Measurements from ENCODE around the gene OAS1.

The OAS1 gene

DNA sequence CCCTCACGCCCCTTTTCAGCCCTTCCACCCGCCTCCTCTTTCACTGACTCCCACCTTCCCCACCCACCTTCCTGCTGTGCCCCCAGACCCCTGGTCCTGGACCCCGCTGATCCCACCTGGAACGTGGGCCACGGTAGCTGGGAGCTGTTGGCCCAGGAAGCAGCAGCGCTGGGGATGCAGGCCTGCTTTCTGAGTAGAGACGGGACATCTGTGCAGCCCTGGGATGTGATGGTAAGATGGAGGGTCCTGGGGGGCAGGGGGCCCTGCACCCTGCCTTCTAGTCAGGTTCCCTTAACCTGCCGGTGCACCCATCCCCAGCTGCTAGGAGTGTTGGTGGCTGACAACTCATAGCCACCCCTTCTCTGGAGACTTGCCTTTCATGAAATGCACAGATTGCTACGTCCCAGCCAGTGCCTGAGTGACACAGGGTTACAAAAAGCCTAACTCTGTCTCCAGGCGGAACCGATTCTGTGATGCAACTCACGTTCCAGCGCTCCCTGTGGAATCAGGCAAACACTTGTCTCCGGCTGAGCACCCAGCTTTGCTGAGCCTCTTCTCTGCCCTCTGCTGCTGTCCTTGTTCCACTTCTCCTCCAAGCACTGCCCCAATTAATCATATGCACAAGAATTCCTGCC is 56.6 kb downstream of the OAS1 start:
- no peak for DNase-seq (ENCODE audit: low read depth)
- TF ChIP-seq, protein P1, sequence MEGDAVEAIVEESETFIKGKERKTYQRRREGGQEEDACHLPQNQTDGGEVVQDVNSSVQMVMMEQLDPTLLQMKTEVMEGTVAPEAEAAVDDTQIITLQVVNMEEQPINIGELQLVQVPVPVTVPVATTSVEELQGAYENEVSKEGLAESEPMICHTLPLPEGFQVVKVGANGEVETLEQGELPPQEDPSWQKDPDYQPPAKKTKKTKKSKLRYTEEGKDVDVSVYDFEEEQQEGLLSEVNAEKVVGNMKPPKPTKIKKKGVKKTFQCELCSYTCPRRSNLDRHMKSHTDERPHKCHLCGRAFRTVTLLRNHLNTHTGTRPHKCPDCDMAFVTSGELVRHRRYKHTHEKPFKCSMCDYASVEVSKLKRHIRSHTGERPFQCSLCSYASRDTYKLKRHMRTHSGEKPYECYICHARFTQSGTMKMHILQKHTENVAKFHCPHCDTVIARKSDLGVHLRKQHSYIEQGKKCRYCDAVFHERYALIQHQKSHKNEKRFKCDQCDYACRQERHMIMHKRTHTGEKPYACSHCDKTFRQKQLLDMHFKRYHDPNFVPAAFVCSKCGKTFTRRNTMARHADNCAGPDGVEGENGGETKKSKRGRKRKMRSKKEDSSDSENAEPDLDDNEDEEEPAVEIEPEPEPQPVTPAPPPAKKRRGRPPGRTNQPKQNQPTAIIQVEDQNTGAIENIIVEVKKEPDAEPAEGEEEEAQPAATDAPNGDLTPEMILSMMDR (IDR thresholded peaks at IDR 0.05; ENCODE audit: insufficient read depth, low read depth, low read length, missing control alignments) = no peak
- no peak overlapping the region for H3K4me3 ChIP-seq (ENCODE audit: low read length)

- no peak for DNase-seq (ENCODE audit: low read depth)
- H3K4me3 ChIP-seq (ENCODE audit: low read length) = no peak overlapping the region
- TF ChIP-seq, protein P1 (IDR thresholded peaks at IDR 0.05; ENCODE audit: insufficient read depth, low read depth, low read length, missing control alignments) = no peak
Measured at GRCh38 chr12:112964067-112964670, 57.4 kb downstream of the OAS1 start.

- H3K4me3 ChIP-seq (ENCODE audit: low read length) = no peak overlapping the region
- no peak for DNase-seq (ENCODE audit: low read depth)
- TF ChIP-seq, protein P1 (IDR thresholded peaks at IDR 0.05; ENCODE audit: insufficient read depth, low read depth, low read length, missing control alignments) = no peak
Measured at GRCh38 chr12:112964915-112965314, 58.2 kb downstream of the OAS1 start.

DNA sequence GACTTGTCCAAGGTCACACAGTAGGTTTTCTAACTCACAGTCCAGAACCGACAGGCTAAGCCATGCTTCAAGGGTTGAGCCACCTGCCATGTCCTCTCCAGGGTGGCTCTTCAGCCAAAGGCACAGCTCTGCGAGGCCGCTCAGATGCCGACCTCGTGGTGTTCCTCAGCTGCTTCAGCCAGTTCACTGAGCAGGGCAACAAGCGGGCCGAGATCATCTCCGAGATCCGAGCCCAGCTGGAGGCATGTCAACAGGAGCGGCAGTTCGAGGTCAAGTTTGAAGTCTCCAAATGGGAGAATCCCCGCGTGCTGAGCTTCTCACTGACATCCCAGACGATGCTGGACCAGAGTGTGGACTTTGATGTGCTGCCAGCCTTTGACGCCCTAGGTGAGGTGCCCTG is 58.9 kb downstream of the OAS1 start:
- TF ChIP-seq, protein P1 (IDR thresholded peaks at IDR 0.05; ENCODE audit: insufficient read depth, low read depth, low read length, missing control alignments) = no peak
- DNase-seq (ENCODE audit: low read depth) = no peak
- H3K4me3 ChIP-seq (ENCODE audit: low read length) = no peak overlapping the region

DNA sequence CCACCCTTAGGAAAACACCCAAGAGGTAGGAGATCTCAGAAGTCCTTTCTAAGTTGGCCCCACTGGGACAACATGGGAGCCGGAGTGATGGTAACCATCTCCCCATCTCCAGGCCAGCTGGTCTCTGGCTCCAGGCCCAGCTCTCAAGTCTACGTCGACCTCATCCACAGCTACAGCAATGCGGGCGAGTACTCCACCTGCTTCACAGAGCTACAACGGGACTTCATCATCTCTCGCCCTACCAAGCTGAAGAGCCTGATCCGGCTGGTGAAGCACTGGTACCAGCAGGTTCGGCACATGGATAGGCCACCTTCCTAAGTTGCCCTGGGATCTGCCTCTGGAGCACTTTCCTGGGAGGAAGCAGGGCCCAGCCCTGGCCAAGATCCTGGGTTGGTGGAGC is 60.5 kb downstream of the OAS1 start:
- TF ChIP-seq, protein P1 (IDR thresholded peaks at IDR 0.05; ENCODE audit: insufficient read depth, low read depth, low read length, missing control alignments) = no peak
- DNase-seq (ENCODE audit: low read depth) = no peak
- no peak overlapping the region for H3K4me3 ChIP-seq (ENCODE audit: low read length)

DNA sequence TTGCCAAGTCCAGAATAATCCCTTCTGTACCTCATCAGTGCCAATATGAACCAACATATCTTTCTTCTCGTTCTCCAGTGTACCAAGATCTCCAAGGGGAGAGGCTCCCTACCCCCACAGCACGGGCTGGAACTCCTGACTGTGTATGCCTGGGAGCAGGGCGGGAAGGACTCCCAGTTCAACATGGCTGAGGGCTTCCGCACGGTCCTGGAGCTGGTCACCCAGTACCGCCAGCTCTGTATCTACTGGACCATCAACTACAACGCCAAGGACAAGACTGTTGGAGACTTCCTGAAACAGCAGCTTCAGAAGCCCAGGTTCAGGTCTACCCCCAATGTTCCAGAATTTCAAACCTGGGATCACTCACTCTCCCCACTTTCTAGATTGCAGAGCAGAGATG is 61.1 kb downstream of the OAS1 start:
- H3K4me3 ChIP-seq (ENCODE audit: low read length) = no peak overlapping the region
- TF ChIP-seq, protein P1 (IDR thresholded peaks at IDR 0.05; ENCODE audit: insufficient read depth, low read depth, low read length, missing control alignments) = no peak
- DNase-seq (ENCODE audit: low read depth) = no peak
